IMR-90 (cell line): ENCODE data around the gene MREG. TPM values are rescaled to one million over a fixed set of nuclear protein-coding genes. Genes with fewer than 3 reads are reported as not detected.

Source experiments
- ATAC-seq: fragments of 200-7000 bp; cut with Tn5 transposase; 2 replicates; pipeline ENCODE4 v1.9.1; 2020; ENCODE audit warnings: low read depth, mild to moderate bottlenecking, moderate library complexity
- BruUV-seq: library from RNA; stranded (reverse); fragments of 400-500 nt; replicated peaks from 2 replicates; lab custom pipeline; 2021; lab: Mats Ljungman, UMichigan
- CTCF ChIA-PET: fragments of 300-600 bp; formaldehyde crosslinking; extraction: SDS; loops from one replicate; lab custom pipeline; 2021; ENCODE audit warnings: antibody characterized with exemption; lab: Yijun Ruan, JAX
- POLR2A ChIA-PET: fragments of 300-600 bp; sonication (Branson Sonifier 250); formaldehyde crosslinking; loops from one replicate; lab custom pipeline; 2022; ENCODE audit warnings: antibody characterized with exemption; ENCODE audit not compliant: unreplicated experiment; lab: Charles Lee
- DNase-seq: peaks from one replicate; pipeline ENCODE4 v3.0.0; 2013
- H2AFZ ChIP-seq: replicated peaks from 2 replicates; pipeline ENCODE3; 2013; ENCODE audit warnings: low read length, mild to moderate bottlenecking; ENCODE audit not compliant: poor library complexity
- H2AK5ac ChIP-seq: 2 replicates; pipeline ENCODE4 v1.6.1; 2013; ENCODE audit warnings: low read depth, low read length, inconsistent platforms
- H2AK9ac ChIP-seq: replicated peaks from 2 replicates; pipeline ENCODE3; 2013; ENCODE audit warnings: mild to moderate bottlenecking, low read depth, low read length, moderate library complexity; ENCODE audit not compliant: poor library complexity
- H2BK120ac ChIP-seq: 2 replicates; pipeline ENCODE4 v1.6.1; 2013; ENCODE audit warnings: low read depth, low read length, inconsistent platforms
- H2BK15ac ChIP-seq: 3 replicates; pipeline ENCODE4 v1.6.1; 2013; ENCODE audit warnings: low read depth, low read length, inconsistent platforms
- H2BK20ac ChIP-seq: 2 replicates; pipeline ENCODE4 v1.6.1; 2013; ENCODE audit warnings: low read depth, mild to moderate bottlenecking, inconsistent platforms, low read length, moderate library complexity
- H2BK5ac ChIP-seq: 2 replicates; pipeline ENCODE4 v1.6.1; 2013; ENCODE audit warnings: mild to moderate bottlenecking, low read depth, low read length, inconsistent platforms; ENCODE audit not compliant: poor library complexity, severe bottlenecking
- H3K14ac ChIP-seq: replicated peaks from 2 replicates; pipeline ENCODE4 v1.6.1; 2013; ENCODE audit warnings: low read depth, low read length, inconsistent platforms
- H3K18ac ChIP-seq: 2 replicates; pipeline ENCODE4 v1.6.1; 2013; ENCODE audit warnings: low read depth, low read length, control low read depth
- H3K23ac ChIP-seq: 2 replicates; pipeline ENCODE4 v1.6.1; 2013; ENCODE audit warnings: low read depth, low read length, inconsistent platforms
- H3K27ac ChIP-seq: 2 replicates; pipeline ENCODE4 v1.5.1; 2013; ENCODE audit warnings: mild to moderate bottlenecking, control low read depth, low read length; ENCODE audit not compliant: insufficient read depth
- H3K27me3 ChIP-seq: 2 replicates; pipeline ENCODE4 v1.6.1; 2013; ENCODE audit warnings: low read length; ENCODE audit not compliant: control insufficient read depth, insufficient read depth
- H3K36me3 ChIP-seq: 2 replicates; pipeline ENCODE4 v1.6.1; 2013; ENCODE audit warnings: low read length, mixed read lengths; ENCODE audit not compliant: control insufficient read depth, insufficient read depth
- H3K4ac ChIP-seq: 2 replicates; pipeline ENCODE4 v1.6.1; 2013; ENCODE audit warnings: low read depth, low read length, inconsistent platforms
- H3K4me1 ChIP-seq: 2 replicates; pipeline ENCODE4 v1.6.1; 2013; ENCODE audit warnings: low read length, mixed read lengths; ENCODE audit not compliant: control insufficient read depth, insufficient read depth
- H3K4me2 ChIP-seq: 2 replicates; pipeline ENCODE4 v1.6.1; 2013; ENCODE audit warnings: low read depth, mild to moderate bottlenecking, control low read depth, low read length, moderate library complexity
- H3K4me3 ChIP-seq: 2 replicates; pipeline ENCODE4 v1.5.1; 2013; ENCODE audit warnings: low read depth, mild to moderate bottlenecking, control low read depth, low read length, moderate library complexity; ENCODE audit not compliant: insufficient read depth
- H3K56ac ChIP-seq: 2 replicates; pipeline ENCODE4 v1.6.1; 2013; ENCODE audit warnings: low read length, inconsistent platforms; ENCODE audit not compliant: insufficient read depth; ENCODE audit errors: extremely low read depth
- H3K79me1 ChIP-seq, 2 experiments: 2 replicates each; pipeline ENCODE4 v1.6.1; 2013; ENCODE audit warnings: low read length in 2 of 2, inconsistent platforms in 1 of 2, low read depth in 1 of 2
- H3K9ac ChIP-seq: 2 replicates; pipeline ENCODE4 v1.6.1; 2013; ENCODE audit warnings: low read depth, low read length, control low read depth
- H3K9me1 ChIP-seq: 2 replicates; pipeline ENCODE4 v1.6.1; 2013; ENCODE audit warnings: low read length, inconsistent platforms; ENCODE audit not compliant: insufficient read depth
- H3K9me3 ChIP-seq: 2 replicates; pipeline ENCODE4 v1.6.1; 2013; ENCODE audit warnings: low read length; ENCODE audit not compliant: control insufficient read depth, insufficient read depth
- H4K20me1 ChIP-seq: 2 replicates; pipeline ENCODE4 v1.6.1; 2013; ENCODE audit warnings: low read length, inconsistent platforms; ENCODE audit not compliant: insufficient read depth
- H4K5ac ChIP-seq: 2 replicates; pipeline ENCODE4 v1.6.1; 2013; ENCODE audit warnings: mild to moderate bottlenecking, low read depth, low read length, control low read depth
- H4K8ac ChIP-seq, 2 experiments: 2 replicates each; pipeline ENCODE4 v1.6.1; 2013; ENCODE audit warnings: low read depth in 2 of 2, low read length in 2 of 2, control low read depth in 1 of 2, inconsistent platforms in 1 of 2
- H4K91ac ChIP-seq: 2 replicates; pipeline ENCODE4 v1.6.1; 2013; ENCODE audit warnings: low read depth, low read length, inconsistent platforms; ENCODE audit not compliant: insufficient read depth
- MAFK ChIP-seq: IDR thresholded peaks from 2 replicates; pipeline ENCODE4 v1.6.1; 2012; ENCODE audit warnings: low read depth, low read length, improper control_type of control experiment
- NFE2L2 ChIP-seq: fragments of 150-350 bp; IDR thresholded peaks from 2 replicates; pipeline ENCODE4 v1.6.1; 2016; ENCODE audit warnings: low read depth, mild to moderate bottlenecking, low read length
- USF2 ChIP-seq: fragments of 150-350 bp; IDR thresholded peaks from 2 replicates; pipeline ENCODE4 v1.6.1; 2017; ENCODE audit warnings: mild to moderate bottlenecking, antibody characterized with exemption, low read length, low read depth
- WGBS, 2 experiments: methylation state at CpG; one replicate each; pipeline versions ENCODE4 v1.1.5 to v1.1.7; 2013; ENCODE audit warnings: missing lambda C conversion rate in 2 of 2; ENCODE audit not compliant: insufficient read length in 1 of 2; ENCODE audit errors: extremely low coverage in 2 of 2; 5-methylcytosine and 5-hydroxymethylcytosine counted together
- dilution Hi-C: fragments of 300-500 bp; cut with HindIII; formaldehyde crosslinking; loops from one replicate; pipeline ENCODE4 v1.14.3; 2018; ENCODE audit warnings: low sequenced_read_pairs; ENCODE audit not compliant: unreplicated experiment
- in situ Hi-C: fragments of 300-500 bp; cut with MboI; formaldehyde crosslinking; loops from 3 replicates; pipeline ENCODE4 v1.14.3; 2019; ENCODE audit warnings: low sequenced_read_pairs, inconsistent platforms, mixed read lengths
- intact Hi-C: fragments of 100-400 bp; cut with micrococcal nuclease; formaldehyde crosslinking; loops from 2 replicates; pipeline ENCODE4 v1.10.0; 2022
- polyA plus RNA-seq, 3 experiments: library from polyadenylated mRNA; depleted of rRNA; stranded (reverse); fragments of >200 nt; gene quantifications; 2 replicates each; pipeline ENCODE4 v1.2.3, GENCODE V29; 2012; ENCODE audit warnings: low replicate concordance in 1 of 3
- total RNA-seq: library from RNA; depleted of rRNA; stranded (reverse); fragments of >200 nt; gene quantifications from 2 replicates; pipeline ENCODE4 v1.2.3, GENCODE V29; 2012

Gene MREG
- total and polyA plus RNA-seq, 2 of the 4 experiments (the other 2 are of a cell fraction), result 1.0 to 1.8 TPM

- Histone ChIP-seq H2BK20ac (peak overlapping the region; percentile 82), H3K79me1 (0 out of 4 replicates have a peak, but pooled peaks cover 0 to 4% of the 10 kb centered on the region in 2 experiments), H4K8ac (peak overlapping the region in 1 of 2 experiments; percentile 24; a peak in 2 of 4 replicates), H3K9me3 (no peaks in the 10 kb centered on the region), H3K56ac (no peak overlapping the region; the same call in 1 of the 2 replicates), H3K4me2 (no peak overlapping the region), H4K5ac (0 out of 2 replicates have a peak overlapping the region, but pooled peaks have one; percentile 3), H3K4me1 (peaks cover 11% of the 10 kb centered on the region), H3K4me3 (no peak overlapping the region), H4K91ac (0 out of 2 replicates have a peak overlapping the region, but pooled peaks have one; percentile 4), H3K27ac (peak overlapping the region; percentile 9; the same call in 1 of the 2 replicates), H3K4ac (peak overlapping the region; percentile 43), H3K27me3 (no peaks in the 10 kb centered on the region), H2BK5ac (peak overlapping the region; percentile 61), H2AFZ (peak overlapping the region; percentile 64), H3K14ac (peak overlapping the region; percentile 35; the same call in 1 of the 2 replicates), H3K18ac (no peak overlapping the region), H3K9ac (no peak overlapping the region; the same call in 1 of the 2 replicates), H2BK120ac (peak overlapping the region; percentile 30; the same call in 1 of the 2 replicates), H2AK9ac (no peak overlapping the region), H4K20me1 (no peaks in the 10 kb centered on the region), H3K23ac (peak overlapping the region; percentile 86; the same call in 1 of the 2 replicates), H3K36me3 (no peaks in the 10 kb centered on the region), H3K9me1 (peaks cover 7% of the 10 kb centered on the region; the same call in 1 of the 2 replicates), H2AK5ac (0 out of 2 replicates have a peak overlapping the region, but pooled peaks have one; percentile 37), H2BK15ac (no peak overlapping the region)
- dilution Hi-C loops, result no loop called here
- 100% methylated on average over 2 of the region's 7 CpGs; no CpG with 5 or more reads in 1 of the 2 experiments for WGBS, 2 experiments
- ATAC-seq, result peak; percentile 59
- in situ Hi-C loops, result no loop called here
- peak; percentile 79 for DNase-seq
- peak; percentile 36; the same call in 1 of the 2 replicates for TF ChIP-seq MAFK
- TF ChIP-seq NFE2L2, result no peak
- TF ChIP-seq USF2, result peak; percentile 86
- CTCF ChIA-PET, result no interaction called here
- no TSS peak for BruUV-seq
- POLR2A ChIA-PET, result no interaction called here
- intact Hi-C loops, result loop anchor here (10.0 kb wide), 1 partner anchor 635 kb away; no protein-coding TSS in a partner anchor
Observed at GRCh38 chr2:216029416-216030129, 16.2 kb upstream of the MREG start.
